Measurements from ENCODE around the gene MRPL34.
"Not testable (repeated sequence)": the region's sequence is repeated elsewhere in the genome, so short reads cannot be mapped to it uniquely, and the experiment has no call there.

MRPL34 gene

GRCh38 chr19:17286263-17286662 lies 19.4 kb upstream of the MRPL34 start:
- no peak for DNase-seq

GRCh38 chr19:17286752-17287151 lies 18.9 kb upstream of the MRPL34 start:
- no peak for DNase-seq

GRCh38 chr19:17289489-17289888 lies 16.2 kb upstream of the MRPL34 start:
- DNase-seq, result no peak

- DNase-seq, result peak in 1 of 2 donors; percentile 52
Observed at GRCh38 chr19:17292301-17293074, 13.2 kb upstream of the MRPL34 start.

DNA sequence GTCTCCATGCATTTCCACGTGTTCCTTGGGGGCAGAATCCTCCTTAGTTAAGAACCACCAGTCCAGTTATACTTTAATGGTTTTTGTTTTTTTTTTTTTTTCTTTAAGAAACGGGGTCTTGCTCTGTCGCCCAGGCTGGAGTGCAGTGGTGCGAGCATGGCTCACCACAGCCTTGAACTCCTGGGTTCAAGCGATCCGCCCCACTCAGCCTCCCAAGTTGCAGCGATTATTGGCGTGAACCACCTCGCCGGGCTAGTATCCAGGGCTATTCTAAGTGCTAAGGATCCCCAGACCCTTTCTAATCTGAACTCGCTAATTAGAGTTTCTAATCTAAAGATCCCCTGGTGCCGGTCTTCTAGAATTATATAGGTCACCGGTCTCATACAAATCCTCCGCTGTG lies 12.1 kb upstream of the MRPL34 start:
- DNase-seq, result no peak

- no peak for DNase-seq
Observed at GRCh38 chr19:17294051-17294891, 11.4 kb upstream of the MRPL34 start.

DNA sequence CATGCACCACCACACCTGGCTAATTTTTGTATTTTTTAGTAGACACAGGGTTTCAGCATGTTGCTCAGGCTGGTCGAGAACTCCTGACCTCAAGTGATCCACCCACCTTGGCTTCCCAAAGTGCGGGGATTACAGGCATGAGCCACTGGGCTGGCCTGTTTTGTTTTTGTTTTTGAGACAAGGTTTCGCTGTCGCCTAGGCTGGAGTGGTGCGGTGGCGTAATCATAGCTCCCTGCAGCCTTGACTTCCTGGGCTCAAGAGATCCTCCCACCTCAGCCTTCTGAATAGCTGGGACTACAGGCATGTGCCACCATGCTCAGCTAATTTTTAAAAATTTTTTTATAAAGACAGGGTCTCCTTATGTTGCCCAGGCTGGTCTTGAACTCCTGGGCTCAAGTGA lies 10.1 kb upstream of the MRPL34 start:
- DNase-seq, result not testable (repeated sequence)

GRCh38 chr19:17296273-17296672 lies 9.4 kb upstream of the MRPL34 start:
- DNase-seq, result no peak

DNA sequence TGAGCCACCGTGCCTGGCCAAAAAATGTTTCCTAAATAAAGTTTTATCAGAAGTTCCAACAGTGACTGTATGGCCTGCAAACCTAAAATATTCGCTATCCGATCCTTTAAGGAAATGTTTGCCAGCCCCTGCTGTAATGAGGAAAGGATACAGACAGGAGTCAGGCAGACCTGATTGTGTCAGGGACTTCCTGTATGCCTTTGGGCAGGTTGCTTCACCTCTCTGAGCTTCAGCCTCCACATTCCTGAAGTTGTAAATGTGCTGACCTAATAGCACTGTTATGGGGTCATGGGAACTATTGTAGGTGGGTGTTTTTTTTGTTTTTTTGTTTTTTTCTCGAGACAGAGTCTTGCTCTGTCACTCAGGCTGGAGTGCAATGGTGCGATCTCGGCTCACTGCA lies 8.7 kb upstream of the MRPL34 start:
- no peak for DNase-seq

DNA sequence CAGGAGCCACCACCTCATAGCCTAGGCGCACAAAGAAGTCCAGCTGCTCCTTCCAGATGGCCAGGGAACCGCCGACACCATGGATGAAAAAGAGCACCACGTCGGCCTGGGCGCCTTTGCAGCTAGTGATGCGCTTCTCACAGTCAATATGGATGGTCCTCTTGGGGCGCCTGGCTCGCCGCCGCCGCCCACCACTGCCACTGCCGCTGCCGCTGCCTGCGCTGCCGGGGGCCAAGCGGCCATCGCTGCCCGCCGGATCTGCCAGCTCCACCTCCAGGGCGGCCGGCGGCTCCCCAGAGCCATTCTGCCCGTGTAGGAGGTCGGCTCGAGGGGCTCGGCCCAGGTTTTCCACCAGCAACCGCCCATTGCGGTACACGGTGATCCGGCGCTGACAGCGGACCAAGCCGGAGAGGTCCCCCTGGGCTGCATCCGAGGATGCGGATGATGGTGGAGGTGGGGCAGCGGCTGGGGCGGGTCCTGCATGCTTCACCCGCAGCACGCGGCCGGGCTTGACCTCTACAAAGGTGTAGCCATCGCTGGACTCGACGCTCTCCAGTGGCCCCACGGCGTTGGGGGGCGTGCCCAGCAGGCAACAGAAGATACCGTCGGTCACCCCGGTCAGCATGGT lies 4.6 kb upstream of the MRPL34 start:
- DNase-seq, result no peak

DNA sequence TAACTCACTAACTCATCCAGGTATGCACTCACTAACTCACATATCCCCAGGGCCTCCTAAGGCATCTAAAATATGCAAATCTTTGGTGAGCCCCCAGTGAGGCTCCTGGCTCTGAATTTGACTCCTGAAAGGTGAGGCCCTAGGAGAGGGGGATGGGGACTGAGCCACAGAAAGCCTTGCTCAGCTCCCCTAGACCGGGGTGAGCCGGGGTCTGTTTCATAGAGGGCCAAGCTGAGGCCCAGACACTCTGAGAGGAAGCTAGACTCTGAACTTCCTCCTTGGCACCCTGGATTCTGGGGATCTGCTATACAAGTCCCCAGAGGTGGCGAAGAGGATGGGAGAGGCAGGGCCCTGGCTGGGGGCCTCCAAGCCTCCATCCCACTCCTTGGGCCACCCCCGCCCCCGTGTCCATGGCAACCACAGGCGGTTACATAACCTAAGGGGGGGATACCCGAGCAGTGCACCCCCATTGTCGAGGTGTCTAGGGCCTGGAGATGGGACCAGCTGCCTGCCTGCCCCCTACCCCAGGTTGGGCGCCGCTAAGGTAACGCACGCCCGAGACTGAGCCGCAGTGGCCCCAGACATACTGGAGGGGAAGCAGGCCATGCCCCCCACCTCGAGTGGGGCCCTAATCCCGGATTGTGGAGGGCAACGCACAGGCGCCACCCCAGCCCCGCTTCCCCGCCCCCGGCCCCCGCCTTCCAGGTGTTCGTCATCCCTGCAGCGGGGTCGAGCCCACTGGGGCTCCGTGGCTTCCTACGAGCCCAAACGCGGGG lies 3.1 kb upstream of the MRPL34 start:
- DNase-seq, result peak in 1 of 2 donors; percentile 21

GRCh38 chr19:17303167-17303939 lies 2.3 kb upstream of the MRPL34 start, which contains the start of gene ABHD8:
Gene ABHD8, minus strand, starts transcription at chr19:17303425. Its CDS starts 1,809 bp downstream, at chr19:17301616.
- DNase-seq, result peak; percentile 79 to 81

DNA sequence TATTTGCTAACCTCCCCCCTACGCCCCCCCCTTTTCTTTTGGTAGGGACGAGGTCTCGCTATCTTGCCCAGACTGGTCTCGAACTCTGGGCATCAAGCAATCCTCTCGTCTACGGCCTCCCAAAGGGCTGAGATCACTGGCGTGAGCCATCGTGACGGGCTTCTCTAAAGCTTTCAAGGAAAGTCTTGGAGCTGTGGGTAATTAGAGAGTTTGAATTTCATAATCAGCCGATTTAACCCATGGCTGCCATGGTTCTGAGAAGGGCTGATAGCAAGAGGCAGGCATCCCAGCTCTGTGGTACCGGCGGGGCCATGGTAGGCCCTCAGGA lies 1.8 kb upstream of the MRPL34 start:
- DNase-seq, result no peak

DNA sequence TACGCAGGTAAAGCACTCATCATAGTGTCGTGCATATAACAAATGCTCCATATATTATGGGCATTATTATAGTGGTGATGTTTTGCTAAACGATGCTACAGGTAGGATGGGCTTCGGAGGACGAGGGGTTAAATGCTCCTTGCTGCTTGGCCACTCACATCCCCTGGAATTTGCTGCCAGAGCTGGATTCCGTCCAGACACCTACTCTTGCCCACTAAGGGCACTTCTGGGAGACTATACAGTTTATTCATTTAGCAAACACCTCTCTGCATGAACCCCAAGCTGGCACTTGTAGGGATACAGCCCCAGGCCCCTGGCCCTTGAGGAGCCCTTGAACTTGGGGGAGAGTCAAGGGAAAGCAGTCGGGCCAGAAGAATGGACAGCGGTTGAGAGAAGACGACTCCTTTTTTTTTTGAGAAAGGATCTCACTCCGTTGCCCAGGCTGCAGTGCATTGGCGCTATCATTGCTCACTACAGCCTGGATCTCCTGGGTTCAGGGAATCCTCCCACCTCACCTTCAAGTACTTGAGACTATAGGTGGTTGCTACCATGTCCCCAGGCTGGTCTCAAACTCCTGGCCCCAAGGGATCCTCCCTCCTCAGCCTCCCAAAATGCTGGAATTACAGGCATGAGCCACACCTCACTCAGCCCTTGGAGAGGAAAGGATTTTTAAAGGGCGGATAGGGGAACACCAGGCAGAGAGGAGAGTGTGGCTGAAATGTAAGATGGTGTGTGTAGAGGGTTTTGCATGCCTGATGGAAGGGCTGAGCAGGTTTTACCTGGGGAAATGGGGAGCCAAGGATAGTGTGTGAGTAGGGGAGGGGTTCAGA lies 1.1 kb upstream of the MRPL34 start:
- no peak for DNase-seq

- DNase-seq, result no peak
Observed at GRCh38 chr19:17305216-17305516, 506 bp upstream of the MRPL34 start.

GRCh38 chr19:17306285-17306714 lies 628 bp downstream of the MRPL34 start:
- no peak for DNase-seq

- no peak for DNase-seq
Observed at GRCh38 chr19:17307876-17308377, 2.3 kb downstream of the MRPL34 start.

GRCh38 chr19:17309198-17309964 lies 3.7 kb downstream of the MRPL34 start, which contains the start of gene DDA1:
Gene DDA1, plus strand, starts transcription at chr19:17309563. Its CDS starts 92 bp downstream, at chr19:17309655.
- peak; percentile 98 to 99 for DNase-seq

DNA sequence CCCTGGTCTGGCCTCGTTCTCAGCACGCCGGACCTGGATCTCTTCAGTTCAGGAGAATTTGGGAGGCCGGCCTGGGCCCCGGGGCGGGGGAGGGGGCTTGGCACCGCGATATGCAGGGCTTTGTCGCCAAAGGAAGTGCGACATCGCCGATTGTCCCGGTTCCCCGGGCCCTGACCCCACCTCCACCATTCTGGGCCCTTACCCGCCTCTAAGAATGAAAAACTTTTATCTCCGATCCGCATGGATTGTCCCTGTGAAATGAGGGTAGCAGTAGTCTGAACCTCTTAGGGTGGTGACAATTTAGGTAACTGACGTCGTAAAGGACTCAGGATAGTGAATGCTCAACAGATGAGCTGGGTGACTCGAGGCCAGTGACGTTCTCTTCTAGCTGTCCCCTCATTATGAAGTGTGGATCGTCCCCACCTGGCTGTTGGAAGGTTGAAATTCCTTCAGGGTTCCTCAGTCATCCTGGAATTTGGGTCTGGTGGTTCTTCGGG lies 4.3 kb downstream of the MRPL34 start:
- DNase-seq, result no peak
